Kidney glomerular epithelial cell (primary cell): Measurements from ENCODE around the gene SCN4B.
A peak's percentile ranks its signal among the peaks of the same experiment; 100 is the strongest.

Experiments
- DNase-seq: peaks from one replicate; lab custom pipeline; 2025; lab: John Stamatoyannopoulos, UW

Gene SCN4B

DNA sequence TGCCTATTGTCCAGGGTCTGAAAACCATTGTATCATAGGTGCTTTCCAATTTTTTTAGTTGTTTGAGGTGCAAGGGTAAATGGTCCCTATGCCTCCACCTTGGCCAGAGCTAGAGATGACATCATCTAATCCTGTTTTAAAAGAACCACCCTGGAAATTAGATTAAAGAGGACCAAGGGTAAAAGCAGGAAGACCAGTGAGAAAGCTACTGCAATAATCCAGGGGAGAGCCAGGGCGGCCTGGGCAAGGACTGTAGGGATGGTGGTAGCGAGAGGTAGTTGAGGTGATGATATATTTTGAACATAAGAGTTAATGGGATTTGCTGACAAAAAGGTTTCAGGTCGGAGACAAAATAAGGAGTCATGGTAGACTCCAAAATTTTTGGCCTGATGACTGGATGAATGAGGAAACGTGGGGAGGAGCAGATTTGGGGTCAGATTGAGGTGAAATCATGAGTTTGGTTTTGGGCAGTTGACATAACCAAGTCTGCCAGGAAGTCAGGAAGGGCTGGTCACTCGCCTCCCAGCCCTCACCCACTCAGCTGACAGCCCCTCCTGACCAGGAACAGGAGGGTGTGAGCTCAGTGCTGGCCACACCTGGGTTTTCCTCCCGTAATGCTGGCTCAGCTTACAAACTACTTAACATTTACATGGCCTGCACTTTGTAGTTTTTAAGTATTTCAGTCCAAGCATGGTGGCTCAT lies 23.0 kb downstream of the SCN4B start:
- no peak for DNase-seq

DNA sequence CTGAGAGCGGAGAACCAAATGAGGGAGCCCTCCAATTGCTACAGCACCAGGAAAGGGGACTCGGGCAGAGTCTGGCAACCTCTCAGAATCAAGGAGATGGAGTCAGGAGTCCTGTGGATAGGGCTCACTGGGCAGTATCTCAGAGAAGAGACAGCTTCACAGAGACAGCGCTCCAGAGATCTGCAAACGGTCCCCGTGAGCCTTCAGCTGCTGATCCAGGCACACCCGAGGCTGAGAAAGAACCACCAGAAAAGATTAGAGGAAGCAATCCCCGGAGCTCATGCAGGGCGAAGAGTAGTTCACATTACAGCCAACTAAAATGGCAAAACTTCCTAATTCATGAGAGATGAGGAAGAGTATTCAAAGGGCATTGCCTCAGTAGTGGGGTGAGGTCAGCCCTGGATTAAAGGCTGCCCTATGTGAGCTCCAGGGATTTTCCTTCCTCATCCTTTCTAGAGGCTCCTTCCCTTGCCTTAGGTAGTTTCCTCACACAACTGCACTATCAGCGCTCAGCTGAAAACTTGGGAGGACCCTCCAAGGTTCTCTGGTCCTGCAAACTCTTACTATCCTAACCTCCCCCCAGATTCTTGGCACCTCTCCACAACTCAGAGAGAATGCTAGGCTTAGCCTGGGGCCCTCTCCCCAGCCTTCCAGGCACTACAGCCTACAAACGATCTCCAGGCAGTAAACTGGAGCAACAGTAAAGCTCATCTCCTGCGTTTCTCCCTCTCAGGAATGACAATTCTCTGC lies 23.7 kb downstream of the SCN4B start:
- DNase-seq = no peak

DNA sequence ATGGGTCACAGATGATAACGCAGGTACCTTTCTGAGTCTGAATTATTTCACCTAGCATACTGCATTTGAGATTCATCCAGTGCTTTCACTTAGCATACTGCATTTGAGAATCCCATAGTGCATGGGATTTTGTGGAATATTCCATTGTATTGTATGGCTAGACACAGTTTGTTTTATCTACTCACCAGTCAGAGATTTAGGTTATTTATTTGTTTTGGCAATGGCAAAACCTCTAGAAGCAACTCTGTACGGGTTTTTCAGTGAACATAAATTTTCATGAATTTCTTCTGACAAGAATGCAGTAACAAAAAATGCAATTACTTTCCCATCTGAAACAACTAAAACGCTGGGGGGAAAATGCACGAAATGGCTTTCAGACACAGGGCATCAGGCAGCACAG lies 24.3 kb downstream of the SCN4B start:
- DNase-seq = no peak

DNA sequence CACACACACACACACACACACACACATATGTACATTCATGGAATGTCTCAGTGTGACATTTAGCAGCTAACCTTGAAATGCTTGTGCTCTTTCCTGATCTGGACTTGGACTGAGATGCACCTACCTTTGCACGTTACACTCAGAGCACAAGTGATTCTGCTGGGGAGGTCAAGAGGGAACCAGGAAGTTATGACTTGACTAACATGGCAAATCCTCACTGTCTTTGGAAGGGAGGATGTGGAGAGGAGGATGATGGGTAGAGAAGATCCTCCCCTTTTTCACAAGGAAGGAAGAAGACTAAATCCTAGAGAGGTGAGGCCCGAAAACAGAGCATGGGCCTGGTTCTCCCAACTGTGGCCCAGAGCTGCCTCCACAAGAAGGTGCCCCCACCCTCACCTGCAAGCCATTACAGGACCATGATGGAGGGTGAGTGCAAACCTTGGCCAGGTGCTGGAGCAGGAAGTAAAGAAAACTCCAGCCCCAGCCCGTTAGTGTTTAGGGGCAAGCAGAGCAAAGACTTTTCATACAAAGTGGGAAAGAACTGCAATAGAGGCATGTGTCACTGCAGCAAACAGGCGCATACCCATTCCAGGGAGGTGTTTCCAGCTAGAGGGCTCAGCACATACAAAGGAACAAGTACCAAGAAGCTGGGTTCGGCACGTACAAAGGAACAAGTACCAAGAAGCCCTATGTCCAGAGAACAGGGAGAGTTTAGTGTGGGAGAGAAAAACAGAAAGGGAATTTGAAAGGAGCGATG lies 26.4 kb downstream of the SCN4B start:
- no peak for DNase-seq

DNA sequence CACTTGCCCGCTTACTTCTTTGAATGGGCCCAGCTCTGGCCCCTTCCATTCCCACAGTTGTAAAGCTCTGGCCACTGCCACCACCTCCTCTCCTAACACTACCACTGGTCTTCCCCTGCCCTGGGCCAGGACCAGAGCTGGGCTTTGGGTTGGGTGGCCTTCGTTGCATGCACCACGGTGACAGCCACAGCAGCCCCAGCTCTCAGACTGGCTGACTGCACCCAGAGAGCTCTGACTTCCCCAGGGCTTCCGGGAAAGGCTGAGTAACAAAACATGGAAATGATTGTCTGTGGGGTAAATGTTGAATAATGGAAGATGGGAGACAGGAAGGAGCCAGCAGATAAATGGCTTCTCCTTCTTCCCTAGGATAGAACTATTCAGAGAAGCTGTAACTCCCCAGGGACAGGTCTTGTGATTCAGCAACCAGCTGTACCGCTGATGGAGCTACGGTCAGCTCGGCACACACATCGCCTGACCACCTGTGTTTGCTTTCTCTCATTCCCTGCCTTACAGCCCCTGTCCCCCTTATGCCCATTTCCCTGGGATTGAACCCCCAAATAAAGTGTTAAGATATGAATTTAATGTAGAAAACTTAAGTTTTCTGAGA lies 27.6 kb downstream of the SCN4B start:
- DNase-seq = no peak

DNA sequence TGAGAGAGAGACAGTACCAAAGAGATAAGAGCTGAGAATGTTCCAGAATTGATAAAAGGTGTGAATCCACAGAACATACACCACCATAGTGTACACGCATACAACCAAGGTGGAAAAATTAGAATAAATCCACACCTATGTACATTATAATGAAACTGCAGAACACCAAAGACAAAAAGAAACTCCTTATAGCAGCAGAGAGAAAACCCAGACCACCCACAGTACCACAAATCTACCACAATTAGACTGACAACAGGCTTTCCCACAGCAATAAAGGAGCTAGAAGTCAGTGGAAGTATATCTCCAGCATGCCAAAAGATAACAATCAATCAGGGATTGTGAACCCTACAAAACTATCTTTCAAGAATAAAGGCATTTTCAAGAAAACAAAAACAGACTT lies 31.8 kb downstream of the SCN4B start:
- DNase-seq = no peak

DNA sequence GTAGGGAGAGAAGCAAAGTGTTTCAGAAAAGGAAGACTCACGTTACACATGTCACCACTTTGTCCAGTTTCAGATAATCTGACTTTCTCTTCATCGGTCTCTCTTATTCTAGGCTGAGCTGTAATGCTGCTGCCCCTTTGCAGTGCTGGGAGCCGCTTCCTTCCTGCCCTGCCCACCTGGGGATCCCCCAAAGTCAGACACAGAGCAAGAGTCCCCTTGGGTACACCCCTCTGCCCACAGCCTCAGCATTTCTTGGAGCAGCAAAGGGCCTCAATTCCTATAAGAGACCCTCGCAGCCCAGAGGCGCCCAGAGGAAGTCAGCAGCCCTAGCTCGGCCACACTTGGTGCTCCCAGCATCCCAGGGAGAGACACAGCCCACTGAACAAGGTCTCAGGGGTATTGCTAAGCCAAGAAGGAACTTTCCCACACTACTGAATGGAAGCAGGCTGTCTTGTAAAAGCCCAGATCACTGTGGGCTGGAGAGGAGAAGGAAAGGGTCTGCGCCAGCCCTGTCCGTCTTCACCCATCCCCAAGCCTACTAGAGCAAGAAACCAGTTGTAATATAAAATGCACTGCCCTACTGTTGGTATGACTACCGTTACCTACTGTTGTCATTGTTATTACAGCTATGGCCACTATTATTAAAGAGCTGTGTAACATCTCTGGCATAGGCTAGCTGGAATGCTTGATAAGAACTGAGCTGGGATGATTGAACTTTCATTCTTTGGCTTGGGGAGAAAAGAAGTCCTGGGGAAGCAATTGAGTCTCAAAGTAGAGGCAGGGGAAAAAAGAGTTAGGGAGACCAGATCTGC lies 34.6 kb downstream of the SCN4B start:
- DNase-seq = no peak

DNA sequence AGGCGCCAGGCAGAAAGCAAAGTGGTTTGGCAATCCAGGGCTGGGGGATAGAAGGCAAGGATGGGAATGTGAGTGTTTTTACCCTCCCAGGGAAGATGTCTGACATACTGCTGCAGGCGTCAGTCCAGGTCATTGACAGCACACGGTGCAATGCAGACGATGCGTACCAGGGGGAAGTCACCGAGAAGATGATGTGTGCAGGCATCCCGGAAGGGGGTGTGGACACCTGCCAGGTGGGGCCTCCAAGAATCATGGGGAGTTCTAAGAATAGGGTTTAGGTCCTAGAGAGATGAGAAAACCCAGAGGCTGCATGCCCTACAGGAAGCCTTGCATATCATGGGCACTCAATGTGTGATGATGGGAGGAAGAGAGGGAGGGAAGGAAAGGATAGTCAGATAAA lies 37.6 kb downstream of the SCN4B start:
- DNase-seq = no peak

DNA sequence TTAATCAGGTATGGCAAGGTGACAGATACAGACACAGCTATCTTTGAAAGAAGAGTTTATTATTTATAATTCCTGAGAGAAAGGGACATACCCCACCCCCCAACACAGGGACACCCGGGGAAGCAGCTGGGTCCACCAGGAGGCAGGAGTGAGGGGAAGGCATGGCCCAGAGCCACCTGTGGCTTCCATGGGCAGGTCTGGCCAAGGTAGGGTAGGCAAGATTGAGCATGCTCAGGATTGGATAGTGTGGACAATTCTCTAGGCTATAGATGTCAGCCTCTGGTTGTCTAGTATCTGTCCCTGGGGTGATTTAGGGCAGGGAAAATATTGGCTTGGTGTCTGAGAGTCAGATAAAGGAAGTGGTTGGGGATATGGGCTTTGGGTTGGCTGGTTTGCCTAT lies 38.4 kb downstream of the SCN4B start:
- no peak for DNase-seq

DNA sequence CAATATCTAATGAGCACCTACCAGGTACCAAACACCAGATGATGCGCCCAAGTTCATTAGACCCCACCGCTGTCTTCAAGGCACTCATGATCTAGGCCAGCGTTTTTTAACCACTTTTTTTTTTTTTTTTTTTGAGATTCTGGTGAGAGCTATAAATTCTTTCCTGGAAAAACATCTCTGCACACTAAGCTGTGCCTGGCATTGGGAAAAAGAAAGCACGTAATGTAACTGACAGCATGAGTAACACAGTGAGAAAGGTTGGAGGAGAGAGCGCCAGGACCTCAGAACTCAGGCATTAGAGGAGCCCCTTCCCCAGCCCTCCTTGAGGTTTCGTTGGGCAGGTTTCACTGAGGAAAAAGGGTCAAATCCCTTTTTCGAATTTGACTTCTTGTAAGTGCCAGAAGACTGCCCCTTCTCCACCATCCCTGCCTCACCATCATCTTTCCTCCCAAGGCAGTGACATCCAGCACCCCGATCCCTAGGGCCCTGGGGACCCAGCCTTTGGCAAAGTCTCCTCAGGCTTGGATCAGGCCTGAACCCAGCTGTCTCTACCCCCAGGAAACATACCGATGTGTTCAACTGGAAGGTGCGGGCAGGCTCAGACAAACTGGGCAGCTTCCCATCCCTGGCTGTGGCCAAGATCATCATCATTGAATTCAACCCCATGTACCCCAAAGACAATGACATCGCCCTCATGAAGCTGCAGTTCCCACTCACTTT lies 39.8 kb downstream of the SCN4B start:
- no peak for DNase-seq

DNA sequence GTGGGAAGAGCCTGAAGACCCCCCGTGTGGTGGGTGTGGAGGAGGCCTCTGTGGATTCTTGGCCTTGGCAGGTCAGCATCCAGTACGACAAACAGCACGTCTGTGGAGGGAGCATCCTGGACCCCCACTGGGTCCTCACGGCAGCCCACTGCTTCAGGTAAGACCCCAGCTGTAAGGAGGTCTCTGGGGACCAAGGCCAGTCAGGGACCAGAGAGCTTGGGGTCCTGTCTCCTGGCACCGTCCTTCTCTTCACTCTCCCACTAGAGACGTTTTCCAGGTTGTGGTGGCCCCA lies 40.9 kb downstream of the SCN4B start:
- no peak for DNase-seq

DNA sequence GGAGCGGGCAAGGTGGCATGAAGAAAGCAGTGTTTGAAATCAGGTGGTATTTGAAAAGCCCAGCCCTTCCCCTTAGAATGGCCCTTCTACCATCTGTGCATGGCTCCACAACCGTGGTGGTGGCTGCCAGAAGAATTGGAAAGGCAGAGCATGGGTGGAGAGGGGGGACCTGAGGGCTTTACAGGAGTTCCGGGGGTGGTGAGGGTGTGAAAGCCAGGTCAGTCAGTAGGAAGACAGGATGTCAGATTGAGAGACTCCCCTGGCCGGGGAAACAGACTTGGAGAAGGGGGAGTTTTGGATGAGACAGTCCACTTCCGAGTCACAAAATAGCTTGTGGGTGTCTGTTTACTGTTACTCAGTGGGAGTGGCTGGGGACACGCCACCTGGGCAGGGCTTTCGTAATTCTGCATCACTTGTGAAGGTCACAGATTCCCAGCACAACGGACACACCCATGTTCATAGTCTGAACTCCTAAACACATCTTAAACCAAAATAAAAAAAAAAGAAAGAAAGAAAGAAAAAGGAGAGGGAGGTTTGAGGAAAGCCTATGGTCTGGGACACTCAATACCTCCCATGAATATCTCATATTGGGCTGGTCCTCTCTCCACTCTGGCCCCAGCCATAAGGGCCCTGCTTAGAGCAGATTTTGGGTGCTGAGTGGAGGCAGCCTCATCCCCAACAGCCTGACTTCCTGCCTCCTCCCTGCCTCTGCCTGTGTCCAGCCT lies 41.4 kb downstream of the SCN4B start:
- no peak for DNase-seq

DNA sequence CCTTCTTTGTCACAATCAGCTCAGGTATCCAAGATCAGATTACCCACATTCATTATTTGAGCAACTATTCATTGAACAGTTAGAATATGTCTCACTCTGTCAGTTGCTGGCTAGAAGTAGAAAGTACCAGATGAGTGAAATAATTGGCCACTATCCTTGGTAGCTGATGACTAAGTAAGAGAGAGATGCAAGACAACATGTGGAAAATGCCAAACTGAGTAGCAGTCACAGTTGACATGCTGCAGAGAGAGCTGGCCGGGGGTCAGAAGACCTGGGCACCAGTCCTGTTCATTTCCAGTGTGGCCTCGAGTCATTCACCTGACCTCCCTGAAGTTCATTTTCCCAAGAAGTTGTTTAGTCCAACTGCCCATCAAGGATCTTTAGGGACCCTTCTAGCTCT lies 43.4 kb downstream of the SCN4B start:
- peak; percentile 5 for DNase-seq

DNA sequence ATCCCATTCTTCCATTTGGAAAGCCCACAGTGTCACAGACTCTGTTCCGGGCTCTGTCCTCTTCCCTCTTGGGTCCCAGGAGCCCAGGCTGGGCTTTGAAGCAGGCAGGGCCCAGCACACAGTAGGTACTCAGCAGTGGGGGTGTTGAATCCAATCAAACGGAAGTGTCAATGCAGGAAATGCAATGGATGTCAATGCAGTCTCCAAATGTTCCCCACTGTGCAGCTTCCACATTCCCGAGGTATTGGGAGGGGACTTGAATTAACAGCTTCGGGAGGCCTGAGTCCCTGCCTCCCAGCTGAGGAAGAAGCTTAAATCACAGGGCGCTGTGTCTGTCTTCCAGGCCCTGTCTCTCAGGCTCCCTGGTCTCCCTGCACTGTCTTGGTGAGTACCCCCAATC lies 44.1 kb downstream of the SCN4B start:
- no peak for DNase-seq

DNA sequence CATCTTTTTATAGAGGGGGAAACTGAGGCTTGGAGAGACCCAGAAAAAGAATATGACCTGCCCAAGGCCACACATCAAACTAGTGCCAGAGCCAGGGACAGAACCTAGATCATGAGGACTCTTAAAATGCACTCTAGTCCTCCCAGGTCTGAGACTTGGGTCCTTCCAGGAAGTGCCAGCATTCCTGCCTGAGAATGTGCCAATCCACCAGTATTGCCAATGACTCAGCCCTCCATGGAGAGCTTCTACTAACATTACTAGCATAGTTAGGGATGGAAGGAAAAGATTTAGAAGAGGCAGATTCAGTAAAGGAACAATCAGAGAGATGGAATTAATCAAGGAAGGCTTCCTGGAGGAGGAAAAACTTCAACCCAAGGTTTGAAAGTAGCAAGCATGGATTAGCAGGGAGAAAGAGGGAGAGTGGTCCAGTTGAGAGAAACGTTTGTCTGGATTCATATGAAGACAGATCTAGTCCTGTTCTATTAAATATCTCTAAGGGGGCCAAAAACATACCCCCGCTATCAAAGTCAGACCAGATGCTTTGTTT lies 45.8 kb downstream of the SCN4B start:
- DNase-seq = no peak

DNA sequence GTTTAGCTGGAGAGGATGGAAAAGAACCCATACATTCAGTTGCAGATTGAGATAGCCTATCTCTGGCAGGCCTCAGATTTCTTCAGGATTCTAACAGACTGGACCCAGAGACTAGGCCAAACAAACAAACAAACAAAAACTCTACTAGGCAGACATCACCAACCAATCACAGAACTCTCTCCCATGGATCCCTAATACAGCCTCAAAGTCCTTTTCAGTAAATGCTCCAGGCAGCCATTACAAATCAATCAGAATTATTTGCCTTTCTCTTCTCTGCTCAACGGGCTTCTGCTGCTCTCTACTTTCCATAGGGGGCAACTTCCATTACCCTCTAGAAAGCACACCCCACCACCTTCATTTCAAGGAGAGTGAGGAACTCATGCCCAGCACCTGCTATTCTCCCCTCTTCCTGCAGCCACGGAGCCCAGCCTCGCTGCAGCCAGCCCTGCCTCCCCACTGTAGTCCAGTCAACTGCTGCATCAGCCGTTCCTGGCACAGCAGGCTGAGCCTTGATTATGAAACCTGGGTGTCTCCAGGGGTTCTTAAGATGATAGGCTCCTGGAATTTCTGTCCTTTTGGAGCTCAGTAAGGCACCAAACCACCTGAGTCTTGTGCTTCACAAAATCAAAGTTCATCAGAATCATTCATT lies 46.8 kb downstream of the SCN4B start:
- DNase-seq = no peak

DNA sequence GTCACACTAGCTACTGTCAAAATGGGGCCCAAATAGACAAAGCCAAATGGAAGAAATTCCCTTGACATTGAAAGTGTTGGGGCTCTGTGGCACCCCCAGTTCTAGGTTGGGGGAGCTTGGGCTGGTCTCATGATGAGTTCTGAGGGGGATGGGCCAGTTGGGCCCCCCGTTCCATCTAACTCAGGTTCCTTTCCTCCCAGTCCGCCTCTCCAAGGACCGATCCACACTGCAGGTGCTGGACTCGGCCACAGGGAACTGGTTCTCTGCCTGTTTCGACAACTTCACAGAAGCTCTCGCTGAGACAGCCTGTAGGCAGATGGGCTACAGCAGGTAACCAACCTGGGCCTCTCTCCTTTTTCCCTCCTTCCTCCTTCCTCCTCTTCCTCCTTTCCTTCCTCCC lies 48.1 kb downstream of the SCN4B start:
- DNase-seq = no peak

DNA sequence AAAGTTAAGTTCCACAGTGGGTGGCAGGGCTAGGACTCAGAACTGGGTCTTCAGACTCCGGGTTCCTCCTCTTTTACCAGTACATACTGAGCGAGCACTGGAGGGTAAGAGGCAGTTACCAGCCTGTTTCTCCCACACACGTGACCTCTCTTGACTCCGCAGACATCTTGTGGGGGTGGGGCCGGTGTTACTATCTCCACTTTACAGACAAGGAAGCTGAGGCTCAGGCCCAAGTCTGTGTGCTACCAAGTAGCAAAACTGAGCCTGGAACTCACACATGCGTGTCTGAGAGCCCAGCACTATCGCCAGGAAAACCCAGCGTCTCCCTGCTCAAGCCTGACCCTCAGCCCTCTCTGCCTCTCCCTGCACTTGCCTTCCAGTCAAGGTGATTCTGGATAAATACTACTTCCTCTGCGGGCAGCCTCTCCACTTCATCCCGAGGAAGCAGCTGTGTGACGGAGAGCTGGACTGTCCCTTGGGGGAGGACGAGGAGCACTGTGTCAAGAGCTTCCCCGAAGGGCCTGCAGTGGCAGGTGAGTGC lies 49.8 kb downstream of the SCN4B start:
- no peak for DNase-seq

DNA sequence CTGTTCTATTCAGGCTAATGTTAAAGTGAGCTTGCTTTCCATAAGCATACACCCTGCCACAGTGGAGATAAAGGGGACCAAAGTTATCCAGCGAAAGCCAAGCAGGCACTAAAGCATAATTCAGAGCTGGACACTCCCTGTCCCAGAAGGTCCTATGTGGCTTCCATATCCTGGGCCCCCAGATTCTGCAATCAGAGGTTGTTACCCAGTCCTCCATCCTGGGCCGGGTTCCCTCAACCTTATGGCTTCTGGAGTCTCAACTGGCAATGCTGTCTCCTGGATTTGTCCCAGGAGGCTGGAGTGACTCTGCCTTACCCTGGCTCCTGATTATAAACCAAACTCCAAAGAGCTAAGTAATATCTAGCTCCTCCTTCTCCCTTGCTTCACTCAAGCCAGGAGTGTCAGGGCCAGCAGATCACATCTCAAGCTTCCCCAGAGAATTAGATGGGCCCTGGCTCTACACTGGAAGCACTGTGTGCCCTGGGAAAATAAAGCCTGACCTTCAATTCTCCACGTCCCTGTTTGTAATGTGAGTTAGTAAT lies 51.9 kb downstream of the SCN4B start:
- DNase-seq = no peak
